ENCODE results near the gene CALML3. TPM values are rescaled to one million over a fixed set of nuclear protein-coding genes. Genes with fewer than 3 reads are reported as not detected.

CALML3 gene
- total and polyA plus RNA-seq, 12 donors: 0.04 TPM; not detected in 11

- Histone ChIP-seq H3K27ac (no peak overlapping the region), H3K9me3 (peaks cover 0 to 3% (median 0%) of the 10 kb centered on the region in 11 donors), H3K36me3 (no peaks in the 10 kb centered on the region), H3K27me3 (peaks cover 0 to 16% (median 0%) of the 10 kb centered on the region in 7 donors), H3K4me3 (no peak overlapping the region), H3K4me1 (no peaks in the 10 kb centered on the region)
- ATAC-seq (no peak), DNase-seq (no peak)
- intact Hi-C loops (cut with DNase I): no loop called here
- 78 to 79% methylated on average over 13 of the region's 13 CpGs for WGBS, 2 donors
- no peak for TF ChIP-seq CTCF (IDR thresholded peaks at IDR 0.05)
Measured at GRCh38 chr10:5485948-5486852, 38.6 kb upstream of the CALML3 start.

- no peak for TF ChIP-seq CTCF (IDR thresholded peaks at IDR 0.05)
- H3K27ac ChIP-seq: no peak overlapping the region
- no peaks in the 10 kb centered on the region for H3K36me3 ChIP-seq
- intact Hi-C loops (cut with DNase I): no loop called here
- H3K9me3 ChIP-seq: peaks cover 0 to 5% (median 0%) of the 10 kb centered on the region in 11 donors
- 68 to 76% methylated on average over 9 of the region's 9 CpGs for WGBS, 2 donors
- peaks cover 0 to 16% (median 0%) of the 10 kb centered on the region in 7 donors for H3K27me3 ChIP-seq
- DNase-seq (no peak), ATAC-seq (no peak)
- H3K4me1 ChIP-seq: no peaks in the 10 kb centered on the region
- H3K4me3 ChIP-seq: no peak overlapping the region
Measured at GRCh38 chr10:5486853-5487235, 37.9 kb upstream of the CALML3 start.

- no peak for DNase-seq
- no peak for TF ChIP-seq CTCF (IDR thresholded peaks at IDR 0.05)
- peak in 3 of 8 donors; percentile 24 to 65 (median 46) for ATAC-seq
- Histone ChIP-seq H3K4me1 (no peaks in the 10 kb centered on the region), H3K27me3 (peaks cover 0 to 16% (median 0%) of the 10 kb centered on the region in 7 donors), H3K9me3 (peaks cover 0 to 15% (median 0%) of the 10 kb centered on the region in 11 donors), H3K4me3 (no peak overlapping the region), H3K27ac (no peak overlapping the region), H3K36me3 (no peaks in the 10 kb centered on the region)
- intact Hi-C loops (cut with DNase I): no loop called here
- 83 to 85% methylated on average over 27 of the region's 27 CpGs for WGBS, 2 donors
Measured at GRCh38 chr10:5488272-5489161, 36.2 kb upstream of the CALML3 start.

- Histone ChIP-seq H3K4me1 (no peaks in the 10 kb centered on the region), H3K36me3 (no peaks in the 10 kb centered on the region), H3K9me3 (peaks cover 0 to 15% (median 0%) of the 10 kb centered on the region in 11 donors), H3K4me3 (no peak overlapping the region), H3K27ac (no peak overlapping the region), H3K27me3 (peaks cover 0 to 16% (median 0%) of the 10 kb centered on the region in 7 donors)
- 92 to 96% methylated on average over 4 of the region's 4 CpGs for WGBS, 2 donors
- TF ChIP-seq CTCF (IDR thresholded peaks at IDR 0.05): no peak
- ATAC-seq (no peak), DNase-seq (no peak)
- intact Hi-C loops (cut with DNase I): no loop called here
Measured at GRCh38 chr10:5490032-5490431, 34.7 kb upstream of the CALML3 start.

All from heart right ventricle (tissue), 16 donors.